ENCODE measurements around the gene S100A16. TPM values are rescaled to one million over a fixed set of nuclear protein-coding genes. Genes with fewer than 3 reads are reported as not detected.

Gene S100A16
- total and polyA plus RNA-seq, 2 donors (not counting 1 experiment from before 2014, with no cell fraction given) = 121 to 182 TPM

DNA sequence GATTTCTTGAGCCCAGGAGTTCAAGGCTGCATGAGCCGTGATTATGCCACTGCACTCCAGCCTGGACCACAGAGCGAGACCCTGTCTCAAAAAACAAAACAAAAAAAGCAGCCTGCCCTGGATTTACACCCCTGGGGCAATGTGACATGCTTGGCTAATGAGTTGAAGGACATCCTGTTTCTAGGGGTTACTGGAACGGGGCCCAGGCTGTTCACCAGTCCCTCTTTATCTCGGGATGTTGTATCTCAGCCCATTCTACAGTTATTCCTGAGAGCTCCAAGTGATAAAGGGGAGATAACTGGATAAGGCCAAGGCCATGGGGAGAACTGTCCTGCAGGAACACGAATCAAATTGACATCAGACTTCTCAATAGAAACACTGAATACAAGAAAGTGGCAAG lies 25.6 kb downstream of the S100A16 start:
- no peak overlapping the region for H3K27ac ChIP-seq (ENCODE audit: insufficient read depth, low read length)
- H3K36me3 ChIP-seq (ENCODE audit: control insufficient read depth, insufficient read depth, low read length) = no peaks in the 10 kb centered on the region
- no peak overlapping the region for H3K9ac ChIP-seq (ENCODE audit: insufficient read depth, low read length)
- H3K9me3 ChIP-seq (ENCODE audit: control insufficient read depth, insufficient read depth, low read depth, low read length) = no peaks in the 10 kb centered on the region
- no peak overlapping the region for H3K4me2 ChIP-seq (ENCODE audit: extremely low read depth, insufficient read depth, low read length)
- H3K4me1 ChIP-seq (ENCODE audit: control insufficient read depth, extremely low read depth, insufficient read depth, low read length) = peaks cover 2% of the 10 kb centered on the region
- TF ChIP-seq, protein P1, sequence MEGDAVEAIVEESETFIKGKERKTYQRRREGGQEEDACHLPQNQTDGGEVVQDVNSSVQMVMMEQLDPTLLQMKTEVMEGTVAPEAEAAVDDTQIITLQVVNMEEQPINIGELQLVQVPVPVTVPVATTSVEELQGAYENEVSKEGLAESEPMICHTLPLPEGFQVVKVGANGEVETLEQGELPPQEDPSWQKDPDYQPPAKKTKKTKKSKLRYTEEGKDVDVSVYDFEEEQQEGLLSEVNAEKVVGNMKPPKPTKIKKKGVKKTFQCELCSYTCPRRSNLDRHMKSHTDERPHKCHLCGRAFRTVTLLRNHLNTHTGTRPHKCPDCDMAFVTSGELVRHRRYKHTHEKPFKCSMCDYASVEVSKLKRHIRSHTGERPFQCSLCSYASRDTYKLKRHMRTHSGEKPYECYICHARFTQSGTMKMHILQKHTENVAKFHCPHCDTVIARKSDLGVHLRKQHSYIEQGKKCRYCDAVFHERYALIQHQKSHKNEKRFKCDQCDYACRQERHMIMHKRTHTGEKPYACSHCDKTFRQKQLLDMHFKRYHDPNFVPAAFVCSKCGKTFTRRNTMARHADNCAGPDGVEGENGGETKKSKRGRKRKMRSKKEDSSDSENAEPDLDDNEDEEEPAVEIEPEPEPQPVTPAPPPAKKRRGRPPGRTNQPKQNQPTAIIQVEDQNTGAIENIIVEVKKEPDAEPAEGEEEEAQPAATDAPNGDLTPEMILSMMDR (conservative IDR thresholded peaks at IDR 0.05 in 1 of 2, IDR thresholded peaks at IDR 0.05 in 1 of 2; ENCODE audit: low read depth in 1 of 2, low read length in 2 of 2) = no peak
- TF ChIP-seq EZH2 (IDR thresholded peaks at IDR 0.05; ENCODE audit: low read length, missing control alignments) = no peak
- no peak overlapping the region for H2AFZ ChIP-seq (ENCODE audit: low read length)
- H3K27me3 ChIP-seq (ENCODE audit: control insufficient read depth, insufficient read depth, low read length) = no peaks in the 10 kb centered on the region
- no peaks in the 10 kb centered on the region for H3K79me2 ChIP-seq (ENCODE audit: control insufficient read depth, insufficient read depth, low read length)
- no peak for DNase-seq (ENCODE audit: low read depth in 2 of 2)
- no peaks in the 10 kb centered on the region for H4K20me1 ChIP-seq (ENCODE audit: control insufficient read depth, extremely low read depth, insufficient read depth, low read length)
- H3K4me3 ChIP-seq (replicated peaks in 1 of 4; ENCODE audit: control extremely low read depth in 1 of 4, insufficient read depth in 1 of 4, low read depth in 3 of 4, low read length in 4 of 4) = no peak overlapping the region

DNA sequence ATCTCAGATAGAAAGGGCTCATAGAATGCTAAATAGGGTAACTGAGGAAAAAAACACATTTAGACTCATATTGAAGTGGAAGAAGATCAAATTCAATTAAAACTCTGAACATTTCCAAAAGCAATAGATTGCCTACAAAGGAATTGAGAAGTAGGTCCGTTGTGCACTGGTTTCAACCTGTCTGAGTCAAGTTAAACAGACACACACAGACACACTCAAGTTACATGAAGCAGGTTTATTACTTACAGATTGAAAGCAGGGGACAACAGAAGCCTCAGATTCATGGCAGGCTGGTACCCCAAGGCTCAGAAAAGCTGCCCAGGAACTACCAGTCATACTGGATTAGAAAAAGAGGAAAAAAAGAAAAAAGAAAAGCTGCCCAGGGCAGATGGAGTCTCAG lies 26.6 kb downstream of the S100A16 start:
- H3K4me1 ChIP-seq (ENCODE audit: control insufficient read depth, extremely low read depth, insufficient read depth, low read length) = peaks cover 2% of the 10 kb centered on the region
- H3K36me3 ChIP-seq (ENCODE audit: control insufficient read depth, insufficient read depth, low read length) = no peaks in the 10 kb centered on the region
- no peak for TF ChIP-seq EZH2 (IDR thresholded peaks at IDR 0.05; ENCODE audit: low read length, missing control alignments)
- TF ChIP-seq, protein P1 (conservative IDR thresholded peaks at IDR 0.05 in 1 of 2, IDR thresholded peaks at IDR 0.05 in 1 of 2; ENCODE audit: low read depth in 1 of 2, low read length in 2 of 2) = no peak
- no peak overlapping the region for H3K4me2 ChIP-seq (ENCODE audit: extremely low read depth, insufficient read depth, low read length)
- no peak for DNase-seq (ENCODE audit: low read depth in 2 of 2)
- H3K27me3 ChIP-seq (ENCODE audit: control insufficient read depth, insufficient read depth, low read length) = no peaks in the 10 kb centered on the region
- no peak overlapping the region for H2AFZ ChIP-seq (ENCODE audit: low read length)
- no peak overlapping the region for H3K27ac ChIP-seq (ENCODE audit: insufficient read depth, low read length)
- H3K9me3 ChIP-seq (ENCODE audit: control insufficient read depth, insufficient read depth, low read depth, low read length) = no peaks in the 10 kb centered on the region
- no peak overlapping the region for H3K9ac ChIP-seq (ENCODE audit: insufficient read depth, low read length)
- H4K20me1 ChIP-seq (ENCODE audit: control insufficient read depth, extremely low read depth, insufficient read depth, low read length) = no peaks in the 10 kb centered on the region
- no peaks in the 10 kb centered on the region for H3K79me2 ChIP-seq (ENCODE audit: control insufficient read depth, insufficient read depth, low read length)
- no peak overlapping the region for H3K4me3 ChIP-seq (replicated peaks in 1 of 4; ENCODE audit: control extremely low read depth in 1 of 4, insufficient read depth in 1 of 4, low read depth in 3 of 4, low read length in 4 of 4)

DNA sequence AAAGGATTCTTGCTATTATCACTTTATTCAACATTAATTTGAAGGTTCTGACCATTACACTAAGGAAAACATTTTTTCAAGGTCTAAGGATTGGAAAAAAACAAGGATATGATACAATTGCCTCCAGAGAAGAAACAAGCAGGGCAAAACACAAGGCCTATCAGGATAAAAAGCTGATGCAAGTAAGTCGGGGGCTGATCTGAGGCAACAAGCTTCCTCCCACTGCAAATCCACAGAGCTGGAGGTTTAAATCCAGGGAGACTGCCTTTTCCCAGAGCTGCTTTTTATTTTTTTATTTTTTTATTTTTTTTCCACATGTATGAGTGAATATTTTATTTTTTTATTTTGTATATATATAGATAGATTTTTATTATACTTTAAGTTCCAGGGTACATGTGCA lies 27.9 kb downstream of the S100A16 start:
- Histone ChIP-seq H3K9ac (ENCODE audit: insufficient read depth, low read length) (no peak overlapping the region), H3K4me1 (ENCODE audit: control insufficient read depth, extremely low read depth, insufficient read depth, low read length) (peaks cover 2% of the 10 kb centered on the region), H3K4me3 (replicated peaks in 1 of 4; ENCODE audit: control extremely low read depth in 1 of 4, insufficient read depth in 1 of 4, low read depth in 3 of 4, low read length in 4 of 4) (no peak overlapping the region), H2AFZ (ENCODE audit: low read length) (no peak overlapping the region), H3K79me2 (ENCODE audit: control insufficient read depth, insufficient read depth, low read length) (no peaks in the 10 kb centered on the region), H4K20me1 (ENCODE audit: control insufficient read depth, extremely low read depth, insufficient read depth, low read length) (no peaks in the 10 kb centered on the region), H3K36me3 (ENCODE audit: control insufficient read depth, insufficient read depth, low read length) (no peaks in the 10 kb centered on the region), H3K9me3 (ENCODE audit: control insufficient read depth, insufficient read depth, low read depth, low read length) (no peaks in the 10 kb centered on the region), H3K27ac (ENCODE audit: insufficient read depth, low read length) (no peak overlapping the region), H3K27me3 (ENCODE audit: control insufficient read depth, insufficient read depth, low read length) (no peaks in the 10 kb centered on the region), H3K4me2 (ENCODE audit: extremely low read depth, insufficient read depth, low read length) (no peak overlapping the region)
- no peak for TF ChIP-seq EZH2 (IDR thresholded peaks at IDR 0.05; ENCODE audit: low read length, missing control alignments)
- TF ChIP-seq, protein P1 (conservative IDR thresholded peaks at IDR 0.05 in 1 of 2, IDR thresholded peaks at IDR 0.05 in 1 of 2; ENCODE audit: low read depth in 1 of 2, low read length in 2 of 2) = no peak
- no peak for DNase-seq (ENCODE audit: low read depth in 2 of 2)
